SK-N-SH treated with all-trans-retinoic acid at 6 μM for 48 hours (cell line): ENCODE results near the gene AGAP1.

Experiments used
- ATAC-seq: fragments of 200-7000 bp; cut with Tn5 transposase; 3 replicates; pipeline ENCODE4 v1.9.1; 2020; ENCODE audit warnings: mild to moderate bottlenecking, moderate library complexity
- ARNTL ChIP-seq: fragments of 450-650 bp; formaldehyde crosslinking; IDR thresholded peaks from 2 replicates; pipeline ENCODE4 v1.5.0; 2020; ENCODE audit warnings: low read depth, mild to moderate bottlenecking, moderate library complexity, borderline replicate concordance
- BACH2 ChIP-seq: fragments of 250-450 bp; sonication (Bioruptor Pico); IDR thresholded peaks from 2 replicates; pipeline ENCODE4 v1.9.0; 2021; ENCODE audit warnings: mild to moderate bottlenecking, borderline replicate concordance
- CREB5 ChIP-seq: fragments of 250-450 bp; sonication (Bioruptor Pico); IDR thresholded peaks from 2 replicates; pipeline ENCODE4 v1.5.1; 2020; ENCODE audit warnings: low read depth, mild to moderate bottlenecking, moderate library complexity
- ESRRG ChIP-seq: fragments of 250-450 bp; sonication (Bioruptor Pico); IDR thresholded peaks from 2 replicates; pipeline ENCODE4 v1.6.1; 2021; ENCODE audit warnings: mild to moderate bottlenecking
- GLIS3 ChIP-seq: fragments of 250-450 bp; sonication (Bioruptor Pico); IDR thresholded peaks from 2 replicates; pipeline ENCODE4 v1.5.0; 2020; ENCODE audit warnings: mild to moderate bottlenecking, moderate library complexity
- ISL1 ChIP-seq: fragments of 250-450 bp; sonication (Bioruptor Pico); IDR thresholded peaks from 2 replicates; pipeline ENCODE4 v2.1.2; 2022; ENCODE audit warnings: mild to moderate bottlenecking, moderate library complexity
- OSR1 ChIP-seq: fragments of 250-450 bp; sonication (Bioruptor Pico); IDR thresholded peaks from 2 replicates; pipeline ENCODE4 v1.8.0; 2022; ENCODE audit warnings: moderate library complexity, mild to moderate bottlenecking, inconsistent platforms
- POU6F1 ChIP-seq: fragments of 250-450 bp; sonication (Bioruptor Pico); IDR thresholded peaks from 2 replicates; pipeline ENCODE4 v1.8.0; 2021; ENCODE audit warnings: low read depth, mild to moderate bottlenecking, moderate library complexity, borderline replicate concordance
- PPARA ChIP-seq: fragments of 250-450 bp; sonication (Bioruptor Pico); IDR thresholded peaks from 2 replicates; pipeline ENCODE4 v1.5.0; 2020; ENCODE audit warnings: mild to moderate bottlenecking, borderline replicate concordance
- RARB ChIP-seq: fragments of 250-450 bp; sonication (Bioruptor Pico); IDR thresholded peaks from 2 replicates; pipeline ENCODE4 v1.8.0; 2021; ENCODE audit warnings: mild to moderate bottlenecking, moderate library complexity
- TCF4 ChIP-seq: fragments of 250-450 bp; sonication (Bioruptor Pico); IDR thresholded peaks from 2 replicates; pipeline ENCODE4 v1.8.0; 2021; ENCODE audit warnings: mild to moderate bottlenecking, moderate library complexity, borderline replicate concordance
- TOX ChIP-seq: fragments of 250-450 bp; sonication (Bioruptor Pico); IDR thresholded peaks from 2 replicates; pipeline ENCODE4 v1.8.0; 2021; ENCODE audit warnings: mild to moderate bottlenecking, moderate library complexity, borderline replicate concordance
- ZFP3 ChIP-seq: fragments of 250-450 bp; sonication (Bioruptor Pico); IDR thresholded peaks from 2 replicates; pipeline ENCODE4 v1.5.0; 2020; ENCODE audit warnings: mild to moderate bottlenecking, moderate library complexity
- ZFP30 ChIP-seq: fragments of 450-650 bp; formaldehyde crosslinking; IDR thresholded peaks from 2 replicates; pipeline ENCODE4 v1.5.0; 2022; ENCODE audit warnings: mild to moderate bottlenecking, moderate library complexity
- ZNF565 ChIP-seq: fragments of 450-650 bp; formaldehyde crosslinking; conservative IDR thresholded peaks from 2 replicates; pipeline ENCODE4 v1.5.0; 2020; ENCODE audit warnings: low read depth, mild to moderate bottlenecking, moderate library complexity
- ZNF70 ChIP-seq: fragments of 450-650 bp; formaldehyde crosslinking; IDR thresholded peaks from 2 replicates; pipeline ENCODE4 v1.5.0; 2020; ENCODE audit warnings: mild to moderate bottlenecking, moderate library complexity
- ZNF8 ChIP-seq: fragments of 450-650 bp; formaldehyde crosslinking; IDR thresholded peaks from 2 replicates; pipeline ENCODE4 v1.5.0; 2020; ENCODE audit warnings: mild to moderate bottlenecking, moderate library complexity
- TF ChIP-seq, protein P1 (sequence below): fragments of 250-450 bp; sonication (Bioruptor Pico); IDR thresholded peaks from 2 replicates; pipeline ENCODE4 v1.5.0; 2020; ENCODE audit warnings: mild to moderate bottlenecking, moderate library complexity
- TF ChIP-seq, protein P2 (sequence below): fragments of 250-450 bp; sonication (Bioruptor Pico); IDR thresholded peaks from 2 replicates; pipeline ENCODE4 v1.5.1; 2021; ENCODE audit warnings: mild to moderate bottlenecking, moderate library complexity

Gene AGAP1

DNA sequence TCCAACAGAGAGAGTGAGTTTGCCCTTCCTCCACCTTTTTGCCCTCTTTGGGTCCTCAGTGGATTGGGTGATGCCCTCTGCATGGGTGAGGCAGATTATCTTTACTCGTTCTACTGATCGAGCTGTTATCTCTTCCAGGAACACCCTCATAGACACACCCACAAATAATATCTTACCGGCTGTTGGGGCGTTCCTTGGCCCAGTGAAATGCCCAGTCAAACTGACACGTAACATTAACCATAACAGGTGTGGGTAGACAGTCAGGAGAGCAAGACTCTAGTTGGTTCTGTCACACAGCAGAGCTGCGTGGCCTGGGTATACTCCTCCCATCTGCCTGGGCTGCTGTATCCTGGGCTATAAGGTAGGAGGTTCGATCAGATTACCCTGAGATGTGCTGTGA is 144.1 kb downstream of the AGAP1 start:
- TF ChIP-seq POU6F1 (CRISPR knock-in tag), result no peak
- no peak for TF ChIP-seq GLIS3 (CRISPR knock-in tag)
- no peak for TF ChIP-seq CREB5 (CRISPR knock-in tag)
- TF ChIP-seq, protein P1, sequence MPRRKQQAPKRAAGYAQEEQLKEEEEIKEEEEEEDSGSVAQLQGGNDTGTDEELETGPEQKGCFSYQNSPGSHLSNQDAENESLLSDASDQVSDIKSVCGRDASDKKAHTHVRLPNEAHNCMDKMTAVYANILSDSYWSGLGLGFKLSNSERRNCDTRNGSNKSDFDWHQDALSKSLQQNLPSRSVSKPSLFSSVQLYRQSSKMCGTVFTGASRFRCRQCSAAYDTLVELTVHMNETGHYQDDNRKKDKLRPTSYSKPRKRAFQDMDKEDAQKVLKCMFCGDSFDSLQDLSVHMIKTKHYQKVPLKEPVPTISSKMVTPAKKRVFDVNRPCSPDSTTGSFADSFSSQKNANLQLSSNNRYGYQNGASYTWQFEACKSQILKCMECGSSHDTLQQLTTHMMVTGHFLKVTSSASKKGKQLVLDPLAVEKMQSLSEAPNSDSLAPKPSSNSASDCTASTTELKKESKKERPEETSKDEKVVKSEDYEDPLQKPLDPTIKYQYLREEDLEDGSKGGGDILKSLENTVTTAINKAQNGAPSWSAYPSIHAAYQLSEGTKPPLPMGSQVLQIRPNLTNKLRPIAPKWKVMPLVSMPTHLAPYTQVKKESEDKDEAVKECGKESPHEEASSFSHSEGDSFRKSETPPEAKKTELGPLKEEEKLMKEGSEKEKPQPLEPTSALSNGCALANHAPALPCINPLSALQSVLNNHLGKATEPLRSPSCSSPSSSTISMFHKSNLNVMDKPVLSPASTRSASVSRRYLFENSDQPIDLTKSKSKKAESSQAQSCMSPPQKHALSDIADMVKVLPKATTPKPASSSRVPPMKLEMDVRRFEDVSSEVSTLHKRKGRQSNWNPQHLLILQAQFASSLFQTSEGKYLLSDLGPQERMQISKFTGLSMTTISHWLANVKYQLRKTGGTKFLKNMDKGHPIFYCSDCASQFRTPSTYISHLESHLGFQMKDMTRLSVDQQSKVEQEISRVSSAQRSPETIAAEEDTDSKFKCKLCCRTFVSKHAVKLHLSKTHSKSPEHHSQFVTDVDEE, result no peak
- TF ChIP-seq ARNTL (CRISPR knock-in tag), result no peak
- no peak for TF ChIP-seq ISL1
- TF ChIP-seq TOX (CRISPR knock-in tag), result no peak
- ATAC-seq, result no peak

GRCh38 chr2:235638541-235639427 is 144.9 kb downstream of the AGAP1 start:
- peak; percentile 19 for ATAC-seq
- TF ChIP-seq ARNTL (CRISPR knock-in tag), result no peak
- no peak for TF ChIP-seq ZNF70 (CRISPR knock-in tag)
- TF ChIP-seq, protein P2, sequence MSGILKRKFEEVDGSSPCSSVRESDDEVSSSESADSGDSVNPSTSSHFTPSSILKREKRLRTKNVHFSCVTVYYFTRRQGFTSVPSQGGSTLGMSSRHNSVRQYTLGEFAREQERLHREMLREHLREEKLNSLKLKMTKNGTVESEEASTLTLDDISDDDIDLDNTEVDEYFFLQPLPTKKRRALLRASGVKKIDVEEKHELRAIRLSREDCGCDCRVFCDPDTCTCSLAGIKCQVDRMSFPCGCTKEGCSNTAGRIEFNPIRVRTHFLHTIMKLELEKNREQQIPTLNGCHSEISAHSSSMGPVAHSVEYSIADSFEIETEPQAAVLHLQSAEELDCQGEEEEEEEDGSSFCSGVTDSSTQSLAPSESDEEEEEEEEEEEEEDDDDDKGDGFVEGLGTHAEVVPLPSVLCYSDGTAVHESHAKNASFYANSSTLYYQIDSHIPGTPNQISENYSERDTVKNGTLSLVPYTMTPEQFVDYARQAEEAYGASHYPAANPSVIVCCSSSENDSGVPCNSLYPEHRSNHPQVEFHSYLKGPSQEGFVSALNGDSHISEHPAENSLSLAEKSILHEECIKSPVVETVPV (CRISPR knock-in tag), result no peak
- TF ChIP-seq ZFP3 (CRISPR knock-in tag), result no peak
- no peak for TF ChIP-seq OSR1 (CRISPR knock-in tag)

DNA sequence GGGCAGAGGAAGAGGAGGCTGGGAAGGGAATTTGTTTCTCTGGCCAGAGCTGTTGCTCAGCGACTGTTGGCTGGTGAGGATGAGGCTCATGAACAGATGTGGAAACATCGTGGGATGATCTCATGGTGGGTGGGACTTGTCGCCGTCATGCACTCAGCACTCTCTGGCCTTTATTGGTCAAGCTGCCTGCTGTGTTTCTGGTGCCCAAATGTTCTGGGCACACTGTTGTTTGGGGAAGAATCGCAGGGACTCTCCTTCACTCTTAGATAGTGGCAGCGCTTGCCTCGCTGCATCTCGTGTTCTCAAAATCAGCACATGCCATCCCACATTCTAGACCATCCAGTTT is 145.6 kb downstream of the AGAP1 start:
- ATAC-seq, result peak; percentile 64
- TF ChIP-seq TCF4 (CRISPR knock-in tag) (0 out of 2 replicates have a peak, but pooled peaks have one; percentile 21), OSR1 (CRISPR knock-in tag) (no peak)

- ATAC-seq, result no peak; the same call in 1 of the 3 replicates
- TF ChIP-seq GLIS3 (CRISPR knock-in tag) (no peak), BACH2 (CRISPR knock-in tag) (no peak), ZNF565 (CRISPR knock-in tag) (no peak), ZFP30 (CRISPR knock-in tag) (no peak), ZNF8 (CRISPR knock-in tag) (no peak), ZNF70 (CRISPR knock-in tag) (no peak), CREB5 (CRISPR knock-in tag) (no peak), RARB (CRISPR knock-in tag) (no peak), ESRRG (no peak), POU6F1 (CRISPR knock-in tag) (no peak), ZFP3 (CRISPR knock-in tag) (no peak), PPARA (CRISPR knock-in tag) (no peak)
- TF ChIP-seq, protein P1, result no peak
These were observed 146.0 kb downstream of the AGAP1 start for GRCh38 chr2:235639885-235640284.
